Measurements from ENCODE around the gene LILRB2.

DNA sequence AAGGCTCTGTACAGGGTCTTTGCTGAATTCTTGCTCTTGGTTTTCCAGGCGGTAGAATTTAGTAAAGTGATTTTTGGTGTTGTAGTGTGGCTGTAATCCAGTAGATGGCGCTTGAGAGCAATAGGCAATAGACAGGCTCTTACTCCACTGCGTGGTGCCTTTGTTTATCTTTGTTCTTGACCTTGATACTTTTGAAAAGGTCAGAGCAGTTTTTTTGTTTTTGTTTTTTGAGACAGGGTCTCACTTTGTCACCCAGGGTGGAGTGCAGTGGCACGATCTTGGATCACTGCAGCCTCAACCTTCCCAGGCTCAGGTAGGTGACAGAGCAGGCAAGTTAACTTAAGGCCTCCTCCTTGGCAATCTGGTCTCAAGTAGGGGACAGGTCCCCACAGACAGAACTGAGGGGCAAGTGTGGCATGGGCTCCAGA is 44.3 kb upstream of the LILRB2 start:
- TF ChIP-seq, protein P1, sequence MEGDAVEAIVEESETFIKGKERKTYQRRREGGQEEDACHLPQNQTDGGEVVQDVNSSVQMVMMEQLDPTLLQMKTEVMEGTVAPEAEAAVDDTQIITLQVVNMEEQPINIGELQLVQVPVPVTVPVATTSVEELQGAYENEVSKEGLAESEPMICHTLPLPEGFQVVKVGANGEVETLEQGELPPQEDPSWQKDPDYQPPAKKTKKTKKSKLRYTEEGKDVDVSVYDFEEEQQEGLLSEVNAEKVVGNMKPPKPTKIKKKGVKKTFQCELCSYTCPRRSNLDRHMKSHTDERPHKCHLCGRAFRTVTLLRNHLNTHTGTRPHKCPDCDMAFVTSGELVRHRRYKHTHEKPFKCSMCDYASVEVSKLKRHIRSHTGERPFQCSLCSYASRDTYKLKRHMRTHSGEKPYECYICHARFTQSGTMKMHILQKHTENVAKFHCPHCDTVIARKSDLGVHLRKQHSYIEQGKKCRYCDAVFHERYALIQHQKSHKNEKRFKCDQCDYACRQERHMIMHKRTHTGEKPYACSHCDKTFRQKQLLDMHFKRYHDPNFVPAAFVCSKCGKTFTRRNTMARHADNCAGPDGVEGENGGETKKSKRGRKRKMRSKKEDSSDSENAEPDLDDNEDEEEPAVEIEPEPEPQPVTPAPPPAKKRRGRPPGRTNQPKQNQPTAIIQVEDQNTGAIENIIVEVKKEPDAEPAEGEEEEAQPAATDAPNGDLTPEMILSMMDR (conservative IDR thresholded peaks at IDR 0.05 in 1 of 2, IDR thresholded peaks at IDR 0.05 in 1 of 2; ENCODE audit: extremely low read depth in 1 of 2, insufficient read depth in 1 of 2, low read depth in 1 of 2, low read length in 2 of 2) = peak; percentile 64 to 78
- TF ChIP-seq EZH2 (IDR thresholded peaks at IDR 0.05; ENCODE audit: borderline replicate concordance, low read length) = no peak
